Sigmoid colon (tissue), 4 donors: ENCODE measurements around the gene IQCK.

Experiments
- CTCF ChIP-seq, 4 experiments: fragments of 450-650 bp in 3 of 4; fragments of 200-600 bp in 1 of 4; IDR thresholded peaks; one replicate each; pipeline ENCODE4 v1.5.1; 2016 to 2019; ENCODE audit warnings: antibody characterized with exemption in 4 of 4, mild to moderate bottlenecking in 3 of 4, moderate library complexity in 2 of 4
- POLR2A ChIP-seq, 2 donors: fragments of 450-650 bp; IDR thresholded peaks; one replicate each; pipeline ENCODE4 v1.6.1; 2016; ENCODE audit warnings: antibody characterized with exemption in 2 of 2, mild to moderate bottlenecking in 2 of 2, moderate library complexity in 2 of 2
- POLR2AphosphoS5 ChIP-seq, 4 donors: sonication (generic); formaldehyde crosslinking; IDR thresholded peaks; one replicate each; pipeline ENCODE4 v1.6.1; 2017; ENCODE audit warnings: antibody characterized with exemption in 4 of 4

- TF ChIP-seq POLR2AphosphoS5 (IDR thresholded peaks at IDR 0.05): no peak
- TF ChIP-seq CTCF (IDR thresholded peaks at IDR 0.05): no peak
- TF ChIP-seq POLR2A (IDR thresholded peaks at IDR 0.05): no peak
Observed at GRCh38 chr16:19859603-19860002, 141.5 kb downstream of the IQCK start.
